Suppressor macrophage treated with lipopolysaccharide for 1 hour (primary cell): ENCODE results near the gene CDV3.

ENCODE experiments used
- DNase-seq, 3 donors: peaks; one replicate each; pipeline ENCODE4 v3.0.0-alpha.2; 2020 to 2022

Gene CDV3

GRCh38 chr3:133606902-133607301 is 33.4 kb downstream of the CDV3 start:
- DNase-seq, result no peak

DNA sequence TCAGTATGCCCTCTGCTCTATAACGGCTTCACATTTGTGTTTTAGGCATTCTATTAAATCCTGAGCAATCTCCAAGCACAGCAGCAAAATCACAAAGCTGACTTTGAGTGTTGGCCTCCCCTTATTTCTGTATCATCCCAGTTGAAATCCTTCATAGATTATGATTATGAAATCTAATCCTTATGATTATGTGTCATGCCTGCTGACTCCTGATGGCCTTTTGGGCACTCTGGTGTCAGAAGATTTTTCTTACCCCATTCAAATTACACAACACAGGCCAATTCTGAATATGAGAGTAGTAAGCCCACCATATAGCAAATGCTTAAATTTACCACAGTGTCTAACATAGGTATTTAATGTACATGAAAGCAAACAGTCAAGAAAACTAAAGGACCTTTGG is 34.3 kb downstream of the CDV3 start:
- DNase-seq, result peak; percentile 25 to 51 (median 48)

GRCh38 chr3:133608388-133608787 is 34.9 kb downstream of the CDV3 start:
- DNase-seq, result no peak

GRCh38 chr3:133610031-133610430 is 36.5 kb downstream of the CDV3 start:
- no peak for DNase-seq

DNA sequence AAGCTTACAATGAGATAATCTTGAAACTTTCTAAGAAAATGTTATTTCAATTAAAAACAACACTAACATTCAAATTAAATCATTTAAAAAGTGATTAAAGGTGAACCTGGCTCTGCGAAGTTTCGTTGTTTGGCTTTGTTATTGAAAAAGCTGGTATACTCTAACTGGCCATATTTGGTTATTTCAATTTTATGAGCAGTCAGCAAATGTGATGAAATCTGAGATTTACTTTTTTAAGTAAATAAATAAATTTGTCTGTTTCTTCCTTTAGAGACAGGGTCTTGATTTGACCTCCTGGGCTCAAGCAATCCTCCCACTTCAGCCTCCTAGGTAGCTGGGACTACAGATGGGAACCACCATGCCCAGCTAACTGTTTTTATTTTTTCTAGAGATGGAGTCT is 38.0 kb downstream of the CDV3 start:
- DNase-seq, result no peak

GRCh38 chr3:133620066-133620784 is 46.7 kb downstream of the CDV3 start:
- DNase-seq, result no peak

GRCh38 chr3:133627789-133628188 is 54.3 kb downstream of the CDV3 start:
- no peak for DNase-seq

DNA sequence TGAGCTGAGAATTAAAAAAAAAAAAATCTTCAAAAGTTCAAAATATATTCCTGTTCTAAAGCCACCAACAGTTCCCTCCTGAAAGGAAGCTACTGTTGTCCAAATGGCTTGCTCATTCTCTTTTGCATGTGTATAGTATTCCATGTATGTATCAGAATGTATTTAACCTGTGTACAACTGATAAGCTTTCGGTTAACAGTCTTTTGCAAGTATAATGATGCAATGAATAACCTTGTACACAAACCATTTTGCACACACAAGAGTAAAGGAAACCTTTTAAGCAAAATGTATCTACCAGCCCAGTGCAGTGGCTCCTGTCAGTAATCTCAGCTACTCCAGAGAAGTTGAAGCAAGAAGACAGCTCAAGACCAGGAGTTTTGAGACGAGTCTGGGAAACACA is 55.7 kb downstream of the CDV3 start:
- DNase-seq, result no peak

- no peak for DNase-seq
Measured at GRCh38 chr3:133633439-133633838, 60.0 kb downstream of the CDV3 start.
